Measurements from ENCODE around the gene TIAM2.

TIAM2 gene

GRCh38 chr6:155143578-155144106 lies 148.5 kb downstream of the TIAM2 start:
- H3K79me2 ChIP-seq (ENCODE audit: insufficient read depth, low read depth), result no peaks in the 10 kb centered on the region
- no peak overlapping the region for H3K4me3 ChIP-seq (IDR thresholded peaks at IDR 0.05; ENCODE audit: insufficient read depth, low read depth, low read length)
- TF ChIP-seq CTCF (conservative IDR thresholded peaks at IDR 0.05; ENCODE audit: low read depth, low read length), result no peak
- H3K27ac ChIP-seq, result no peak overlapping the region
- H3K4me2 ChIP-seq, result no peak overlapping the region; the same call in 1 of the 2 replicates
- H3K4me1 ChIP-seq (ENCODE audit: low read depth, poor library complexity, severe bottlenecking), result no peaks in the 10 kb centered on the region
- H2AFZ ChIP-seq (ENCODE audit: low read depth), result 0 out of 2 replicates have a peak overlapping the region, but pooled peaks have one; percentile 6
- H3K36me3 ChIP-seq (ENCODE audit: insufficient read depth), result no peaks in the 10 kb centered on the region
- no peak overlapping the region for H3K9ac ChIP-seq
- no peaks in the 10 kb centered on the region for H3K27me3 ChIP-seq (ENCODE audit: insufficient read depth, low read depth)
- H4K20me1 ChIP-seq (ENCODE audit: insufficient read depth), result no peaks in the 10 kb centered on the region

GRCh38 chr6:155146205-155146604 lies 151.1 kb downstream of the TIAM2 start:
- no peaks in the 10 kb centered on the region for H3K4me1 ChIP-seq (ENCODE audit: low read depth, poor library complexity, severe bottlenecking)
- no peak overlapping the region for H3K9ac ChIP-seq
- H3K79me2 ChIP-seq (ENCODE audit: insufficient read depth, low read depth), result no peaks in the 10 kb centered on the region
- no peaks in the 10 kb centered on the region for H3K27me3 ChIP-seq (ENCODE audit: insufficient read depth, low read depth)
- H3K4me3 ChIP-seq (IDR thresholded peaks at IDR 0.05; ENCODE audit: insufficient read depth, low read depth, low read length), result no peak overlapping the region
- TF ChIP-seq CTCF (conservative IDR thresholded peaks at IDR 0.05; ENCODE audit: low read depth, low read length), result no peak
- no peaks in the 10 kb centered on the region for H4K20me1 ChIP-seq (ENCODE audit: insufficient read depth)
- no peak overlapping the region for H3K27ac ChIP-seq
- no peaks in the 10 kb centered on the region for H3K36me3 ChIP-seq (ENCODE audit: insufficient read depth)
- H3K4me2 ChIP-seq, result no peak overlapping the region
- no peak overlapping the region for H2AFZ ChIP-seq (ENCODE audit: low read depth)

- Histone ChIP-seq H3K79me2 (ENCODE audit: insufficient read depth, low read depth) (no peaks in the 10 kb centered on the region), H3K4me3 (IDR thresholded peaks at IDR 0.05; ENCODE audit: insufficient read depth, low read depth, low read length) (no peak overlapping the region), H2AFZ (ENCODE audit: low read depth) (no peak overlapping the region), H4K20me1 (ENCODE audit: insufficient read depth) (no peaks in the 10 kb centered on the region), H3K36me3 (ENCODE audit: insufficient read depth) (no peaks in the 10 kb centered on the region), H3K4me2 (no peak overlapping the region), H3K27me3 (ENCODE audit: insufficient read depth, low read depth) (no peaks in the 10 kb centered on the region), H3K9ac (no peak overlapping the region), H3K4me1 (ENCODE audit: low read depth, poor library complexity, severe bottlenecking) (no peaks in the 10 kb centered on the region), H3K27ac (no peak overlapping the region)
- TF ChIP-seq CTCF (conservative IDR thresholded peaks at IDR 0.05; ENCODE audit: low read depth, low read length), result no peak
Observed at GRCh38 chr6:155147958-155148663, 153.0 kb downstream of the TIAM2 start.

GRCh38 chr6:155150967-155151671 lies 156.0 kb downstream of the TIAM2 start:
- no peaks in the 10 kb centered on the region for H3K4me1 ChIP-seq (ENCODE audit: low read depth, poor library complexity, severe bottlenecking)
- no peak overlapping the region for H3K27ac ChIP-seq
- no peaks in the 10 kb centered on the region for H3K36me3 ChIP-seq (ENCODE audit: insufficient read depth)
- H3K4me3 ChIP-seq (IDR thresholded peaks at IDR 0.05; ENCODE audit: insufficient read depth, low read depth, low read length), result no peak overlapping the region
- no peaks in the 10 kb centered on the region for H3K27me3 ChIP-seq (ENCODE audit: insufficient read depth, low read depth)
- no peak overlapping the region for H2AFZ ChIP-seq (ENCODE audit: low read depth)
- no peaks in the 10 kb centered on the region for H4K20me1 ChIP-seq (ENCODE audit: insufficient read depth)
- no peak for TF ChIP-seq CTCF (conservative IDR thresholded peaks at IDR 0.05; ENCODE audit: low read depth, low read length)
- no peak overlapping the region for H3K4me2 ChIP-seq
- no peak overlapping the region for H3K9ac ChIP-seq
- H3K79me2 ChIP-seq (ENCODE audit: insufficient read depth, low read depth), result no peaks in the 10 kb centered on the region
